Heart left ventricle (tissue), 16 donors: ENCODE measurements around the gene NPVF. TPM values are rescaled to one million over a fixed set of nuclear protein-coding genes. Genes with fewer than 3 reads are reported as not detected.
A peak's percentile ranks its signal among the peaks of the same experiment; 100 is the strongest.

Source experiments
- ATAC-seq, 4 donors: fragments of 200-7000 bp; cut with Tn5 transposase; one replicate each; pipeline ENCODE4 v1.9.1; 2020 to 2022; ENCODE audit warnings: moderate library complexity in 4 of 4, mild to moderate bottlenecking in 3 of 4, moderate number of reproducible peaks in 1 of 4
- DNase-seq, 5 donors: peaks; one replicate each; pipeline ENCODE4 v3.0.0-alpha.2; 2020
- H3K27ac ChIP-seq, 12 donors: fragments of 200-600 bp; sonication (generic) in 4 of 12; one replicate each; pipeline versions ENCODE4 v1.5.0 to v1.8.0; 2016 to 2022; ENCODE audit warnings: mild to moderate bottlenecking in 2 of 12
- H3K27me3 ChIP-seq, 9 donors: fragments of 200-600 bp; sonication (generic) in 2 of 9; one replicate each; pipeline versions ENCODE4 v1.5.1 to v1.8.0; 2016 to 2022; ENCODE audit warnings: mild to moderate bottlenecking in 3 of 9
- H3K36me3 ChIP-seq, 9 donors: fragments of 200-600 bp; sonication (generic) in 2 of 9; one replicate each; pipeline versions ENCODE4 v1.5.0 to v1.8.0; 2018 to 2022; ENCODE audit warnings: mild to moderate bottlenecking in 2 of 9
- H3K4me1 ChIP-seq, 12 donors: fragments of 200-600 bp; sonication (generic) in 4 of 12; one replicate each; pipeline versions ENCODE4 v1.5.0 to v1.8.0; 2016 to 2022; ENCODE audit warnings: mild to moderate bottlenecking in 3 of 12
- H3K4me3 ChIP-seq, 12 donors: fragments of 200-600 bp; sonication (generic) in 4 of 12; one replicate each; pipeline versions ENCODE4 v1.5.0 to v1.8.0; 2017 to 2022; ENCODE audit warnings: mild to moderate bottlenecking in 9 of 12, moderate library complexity in 4 of 12
- H3K9me3 ChIP-seq, 12 donors: fragments of 200-600 bp; sonication (generic) in 4 of 12; one replicate each; pipeline versions ENCODE4 v1.5.0 to v1.8.0; 2016 to 2022; ENCODE audit warnings: mild to moderate bottlenecking in 1 of 12
- CTCF ChIP-seq, 12 donors: fragments of 200-600 bp; sonication (generic) in 4 of 12; IDR thresholded peaks; one replicate each; pipeline versions ENCODE4 v1.5.0 to v1.8.0; 2018 to 2022; ENCODE audit warnings: antibody characterized with exemption in 12 of 12, mild to moderate bottlenecking in 5 of 12
- POLR2A ChIP-seq, 2 donors: fragments of 450-650 bp; IDR thresholded peaks; one replicate each; pipeline ENCODE4 v1.6.1; 2017; ENCODE audit warnings: antibody characterized with exemption in 2 of 2, mild to moderate bottlenecking in 2 of 2, moderate library complexity in 2 of 2
- WGBS, 4 donors: extraction: QIAGEN DNeasy Blood & Tissue Kit in 2 of 4; methylation state at CpG; one replicate each; pipeline versions ENCODE4 v1.1.5 to v1.1.7; 2013 to 2018; 5-methylcytosine and 5-hydroxymethylcytosine counted together
- intact Hi-C, 10 donors: fragments of 100-400 bp; cut with DNase I; formaldehyde crosslinking; loops; one replicate each; pipeline versions ENCODE4 v1.11.1 to v1.14.2; 2022
- polyA plus RNA-seq, 2 donors: library from polyadenylated mRNA; stranded (reverse); fragments of 200-250 nt; gene quantifications; one replicate each; pipeline ENCODE4 v1.2.3, GENCODE V29; 2013
- total RNA-seq, 9 donors: library from RNA; depleted of rRNA in 2 of 9; stranded (reverse); fragments of >200 nt in 2 of 9; fragmentation: NEBNext Ultra II Directional in 3 of 9; extraction: Animal tissue kit (Norgen Biotek cat#: 25700) in 3 of 9; gene quantifications; one replicate each; pipeline versions ENCODE4 v1.1.0 to v1.2.4, GENCODE V29; 2016 to 2023
- donor health status: ischemic (EF 13 %, LVEDD 7.1; RV severe dilation, severe dysfunction).
- donor health status: healthy with polysubstance abuse.
- donor health status: DM: no; HTN: yes; CAD: no.
- donor health status: DM: no; HTN: no; CAD: no.
- donor health status: ischemic (EF 25% LVEDD 6.9; RV normal size, moderate dysfunction).
- donor health status: ischemic (EF 25% LVEDD 5.7; RV mildly dilated, moderate dysfunction).
- donor health status: healthy.
- donor health status: DM: yes; HTN: yes; CAD: no.
- donor health status: ischemic (EF 35%, LVEDD 5.7; RV mildly dilated, moderate dysfunction).
- donor health status: nonischemic (EF 11% LVEDD 7.7; RV severe dilation, severe dysfunction).
- donor health status: DM: yes; HTN: yes; CAD: no.
- donor health status: PGD.
- donor health status: ischemic (EF 29% LVEDD 5.4; RV normal size, mild dysfunction).
- donor health status: nonischemic (EF 23%, LVEDD 6.1; RV moderate dilation, normal function).

The NPVF gene
- total and polyA plus RNA-seq, 11 donors: not detected

- Histone ChIP-seq H3K27ac (no peak overlapping the region), H3K9me3 (no peaks in the 10 kb centered on the region), H3K4me3 (no peak overlapping the region), H3K36me3 (no peaks in the 10 kb centered on the region), H3K27me3 (peaks cover 0 to 12% (median 0%) of the 10 kb centered on the region in 9 donors), H3K4me1 (peaks cover 0 to 19% (median 2%) of the 10 kb centered on the region in 12 donors)
- no peak for DNase-seq
- 47 to 53% (median 49%) methylated on average over 6 of the region's 6 CpGs for WGBS, 4 donors
- no peak for TF ChIP-seq POLR2A (IDR thresholded peaks at IDR 0.05)
- no peak for TF ChIP-seq CTCF (IDR thresholded peaks at IDR 0.05)
- intact Hi-C loops: loop anchor here in 4 of 10 donors (5.0 to 10.0 kb wide), 4 partner anchors 131 to 1108 kb away; no protein-coding TSS in a partner anchor
- peak in 3 of 4 donors; percentile 34 to 82 (median 78) for ATAC-seq
Measured at GRCh38 chr7:25256333-25256819, 28.1 kb upstream of the NPVF start.

DNA sequence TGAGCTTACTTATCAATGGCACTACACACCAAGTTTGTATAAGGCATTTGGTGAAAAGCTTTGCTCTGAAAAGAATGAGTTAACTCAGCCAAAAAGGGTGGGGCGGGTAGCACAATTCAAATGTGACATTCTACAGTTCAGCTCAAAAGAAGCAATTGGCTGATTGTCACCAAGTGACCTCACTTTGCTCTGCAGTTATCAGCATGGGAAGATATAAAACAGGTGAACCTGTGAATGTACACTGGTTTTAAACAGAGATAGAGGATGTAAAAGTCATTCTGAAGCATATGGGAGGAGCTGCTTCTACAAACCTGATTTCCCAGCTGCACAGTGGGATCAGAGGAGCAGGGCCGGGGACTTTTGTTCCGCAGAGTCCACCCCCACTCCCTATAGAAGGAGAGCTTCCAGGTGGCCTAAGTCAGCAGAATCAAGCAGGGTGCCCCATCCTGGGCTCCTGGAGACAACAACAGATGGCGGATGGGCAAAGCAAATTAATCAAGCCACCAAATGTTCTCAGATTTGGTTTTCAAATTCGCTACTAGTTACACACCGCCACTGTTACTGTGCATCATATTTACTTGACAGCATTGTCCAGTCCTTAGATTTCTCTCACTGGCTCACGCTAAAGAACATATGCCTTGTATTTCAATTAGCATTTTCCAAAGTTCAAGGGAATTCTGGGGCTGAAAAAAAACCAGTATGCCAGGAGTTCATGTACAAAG, 27.5 kb upstream of the NPVF start:
- Histone ChIP-seq H3K4me3 (no peak overlapping the region), H3K27me3 (peaks cover 0 to 10% (median 0%) of the 10 kb centered on the region in 9 donors), H3K27ac (no peak overlapping the region), H3K4me1 (peaks cover 0 to 13% (median 2%) of the 10 kb centered on the region in 12 donors), H3K9me3 (no peaks in the 10 kb centered on the region), H3K36me3 (no peaks in the 10 kb centered on the region)
- TF ChIP-seq POLR2A (IDR thresholded peaks at IDR 0.05) (no peak), CTCF (IDR thresholded peaks at IDR 0.05) (no peak)
- intact Hi-C loops: loop anchor here in 4 of 10 donors (5.0 to 10.0 kb wide), 4 partner anchors 132 to 1109 kb away; no protein-coding TSS in a partner anchor
- WGBS, 4 donors: 83 to 87% (median 84%) methylated on average over 7 of the region's 7 CpGs
- no peak for DNase-seq
- ATAC-seq: no peak

GRCh38 chr7:25254604-25255003, 26.3 kb upstream of the NPVF start:
- no peak overlapping the region for H3K4me3 ChIP-seq
- no peak for ATAC-seq
- H3K27me3 ChIP-seq: peaks cover 0 to 7% (median 0%) of the 10 kb centered on the region in 9 donors
- intact Hi-C loops: loop anchor here in 4 of 10 donors (5.0 to 10.0 kb wide), 4 partner anchors 133 to 1110 kb away; no protein-coding TSS in a partner anchor
- no peak for DNase-seq
- no peaks in the 10 kb centered on the region for H3K36me3 ChIP-seq
- H3K27ac ChIP-seq: no peak overlapping the region
- 90 to 91% (median 91%) methylated on average over 3 of the region's 3 CpGs for WGBS, 4 donors
- TF ChIP-seq POLR2A (IDR thresholded peaks at IDR 0.05) (no peak), CTCF (IDR thresholded peaks at IDR 0.05) (no peak)
- peaks cover 0 to 6% (median 0%) of the 10 kb centered on the region in 12 donors for H3K4me1 ChIP-seq
- H3K9me3 ChIP-seq: no peaks in the 10 kb centered on the region

GRCh38 chr7:25253714-25254113, 25.4 kb upstream of the NPVF start:
- 62 to 88% (median 78%) methylated on average over 1 of the region's 1 CpG for WGBS, 4 donors
- peaks cover 0 to 3% (median 0%) of the 10 kb centered on the region in 12 donors for H3K4me1 ChIP-seq
- H3K4me3 ChIP-seq: no peak overlapping the region
- ATAC-seq (no peak), DNase-seq (no peak)
- H3K27me3 ChIP-seq: no peaks in the 10 kb centered on the region
- intact Hi-C loops: loop anchor here in 1 of 10 donors (10.0 kb wide), 1 partner anchor 1111 kb away; no protein-coding TSS in a partner anchor
- no peak for TF ChIP-seq CTCF (IDR thresholded peaks at IDR 0.05)
- TF ChIP-seq POLR2A (IDR thresholded peaks at IDR 0.05): no peak
- H3K27ac ChIP-seq: no peak overlapping the region
- no peaks in the 10 kb centered on the region for H3K36me3 ChIP-seq
- H3K9me3 ChIP-seq: no peaks in the 10 kb centered on the region
